PC-3 (cell line): Measurements from ENCODE around the gene ADSS1. TPM values are rescaled to one million over a fixed set of nuclear protein-coding genes. Genes with fewer than 3 reads are reported as not detected.

Experiments
- ATAC-seq: fragments of 200-7000 bp; cut with Tn5 transposase; 2 replicates; pipeline ENCODE4 v1.9.1; 2020; ENCODE audit warnings: mild to moderate bottlenecking, moderate library complexity
- BruUV-seq: library from RNA; stranded (reverse); fragments of 400-500 nt; replicated peaks from 2 replicates; lab custom pipeline; 2021; lab: Mats Ljungman, UMichigan
- CTCF ChIA-PET: fragments of 300-600 bp; sonication (Branson Sonifier 250); formaldehyde crosslinking; loops from one replicate; lab custom pipeline; 2022; ENCODE audit warnings: antibody characterized with exemption; lab: Charles Lee
- POLR2A ChIA-PET: fragments of 300-600 bp; sonication (Branson Sonifier 250); formaldehyde crosslinking; loops from one replicate; lab custom pipeline; 2022; ENCODE audit warnings: antibody characterized with exemption; ENCODE audit not compliant: unreplicated experiment; lab: Charles Lee
- DNase-seq: peaks from one replicate; pipeline ENCODE4 v3.0.0-alpha.2; 2015
- H2AFZ ChIP-seq: fragments of 300-600 bp; sonication (generic); 2 replicates; pipeline ENCODE4 v1.6.0; 2016; ENCODE audit warnings: antibody characterized with exemption, low read length
- H3F3A ChIP-seq: fragments of 300-600 bp; sonication (generic); one replicate; pipeline ENCODE4 v1.6.0; 2017; ENCODE audit warnings: antibody characterized with exemption, low read length, control low read depth, mild to moderate bottlenecking; ENCODE audit not compliant: unreplicated experiment
- H3K27ac ChIP-seq: fragments of 300-600 bp; sonication (generic); 2 replicates; pipeline ENCODE4 v1.5.1; 2016; ENCODE audit warnings: mild to moderate bottlenecking, low read length
- H3K27me3 ChIP-seq: fragments of 300-600 bp; sonication (generic); 2 replicates; pipeline ENCODE4 v1.6.1; 2016; ENCODE audit warnings: low read length, mixed read lengths
- H3K36me3 ChIP-seq: fragments of 300-600 bp; sonication (generic); 2 replicates; pipeline ENCODE4 v1.6.1; 2016; ENCODE audit warnings: low read depth, mixed run types, low read length, mixed read lengths
- H3K4me1 ChIP-seq: fragments of 300-600 bp; sonication (generic); 2 replicates; pipeline ENCODE4 v1.5.1; 2016; ENCODE audit warnings: low read length; ENCODE audit not compliant: insufficient read depth
- H3K4me2 ChIP-seq: fragments of 300-600 bp; sonication (generic); 2 replicates; pipeline ENCODE4 v1.6.0; 2016; ENCODE audit warnings: low read length
- H3K4me3 ChIP-seq: fragments of 300-600 bp; sonication (generic); 2 replicates; pipeline ENCODE4 v1.5.1; 2016; ENCODE audit warnings: mild to moderate bottlenecking, low read length, mixed read lengths
- H3K79me2 ChIP-seq: fragments of 300-600 bp; sonication (generic); 2 replicates; pipeline ENCODE4 v1.6.1; 2017; ENCODE audit warnings: low read length, mixed read lengths
- H3K9ac ChIP-seq: fragments of 300-600 bp; sonication (generic); 2 replicates; pipeline ENCODE4 v1.6.0; 2016; ENCODE audit warnings: mild to moderate bottlenecking, low read length
- H3K9me2 ChIP-seq: fragments of 300-600 bp; sonication (generic); replicated peaks from 2 replicates; pipeline ENCODE4 v1.6.1; 2016; ENCODE audit warnings: mixed run types, low read length, mixed read lengths
- H3K9me3 ChIP-seq: fragments of 300-600 bp; sonication (generic); 2 replicates; pipeline ENCODE4 v1.6.1; 2016; ENCODE audit warnings: low read length, mixed read lengths
- H4K20me1 ChIP-seq: fragments of 300-600 bp; sonication (generic); 2 replicates; pipeline ENCODE4 v1.6.1; 2016; ENCODE audit warnings: low read length, mixed read lengths
- CTCF ChIP-seq: fragments of 300-600 bp; sonication (generic); conservative IDR thresholded peaks from 2 replicates; pipeline ENCODE4 v1.5.1; 2017; ENCODE audit warnings: antibody characterized with exemption, low read depth, mild to moderate bottlenecking, low read length
- EZH2 ChIP-seq: fragments of 300-600 bp; sonication (generic); IDR thresholded peaks from one replicate; pipeline ENCODE4 v1.6.1; 2017; ENCODE audit warnings: antibody characterized with exemption, mild to moderate bottlenecking, low read length; ENCODE audit not compliant: unreplicated experiment
- EZH2phosphoT487 ChIP-seq: fragments of 300-600 bp; sonication (generic); IDR thresholded peaks from 2 replicates; pipeline ENCODE4 v1.6.1; 2018; ENCODE audit warnings: mild to moderate bottlenecking, antibody characterized with exemption, low read length, borderline replicate concordance
- intact Hi-C: fragments of 100-400 bp; cut with micrococcal nuclease; formaldehyde crosslinking; loops from 2 replicates; pipeline ENCODE4 v1.9.0; 2023
- total RNA-seq: library from RNA; depleted of rRNA; stranded (reverse); fragments of >200 nt; gene quantifications from 2 replicates; pipeline ENCODE4 v1.2.3, GENCODE V29; 2014

The ADSS1 gene
- total RNA-seq, 1 experiment from 2014 or later, result 7.9 TPM

- no peaks in the 10 kb centered on the region for H3K9me3 ChIP-seq
- BruUV-seq, result no TSS peak
- H3K9ac ChIP-seq, result no peak overlapping the region
- H3K4me1 ChIP-seq, result peaks cover 32% of the 10 kb centered on the region
- ATAC-seq, result peak; percentile 61
- CTCF ChIA-PET, result no interaction called here
- H3K79me2 ChIP-seq, result no peaks in the 10 kb centered on the region
- H4K20me1 ChIP-seq, result no peaks in the 10 kb centered on the region
- H3K27me3 ChIP-seq, result no peaks in the 10 kb centered on the region
- H3K27ac ChIP-seq, result no peak overlapping the region
- intact Hi-C loops, result loop anchor here (2.0 kb wide), 1 partner anchor 22 kb away; the partner anchor contains the start of gene ADSS1
- H3K9me2 ChIP-seq, result no peaks in the 10 kb centered on the region
- H3K4me2 ChIP-seq, result no peak overlapping the region
- H3K36me3 ChIP-seq, result no peaks in the 10 kb centered on the region
- H2AFZ ChIP-seq, result no peak overlapping the region
- POLR2A ChIA-PET, result no interaction called here
- H3K4me3 ChIP-seq, result no peak overlapping the region
- TF ChIP-seq CTCF, result no peak
- TF ChIP-seq EZH2, result no peak
- TF ChIP-seq EZH2phosphoT487, result no peak
- DNase-seq, result peak; percentile 31
- no peaks in the 10 kb centered on the region for H3F3A ChIP-seq
These were observed 23.0 kb downstream of the ADSS1 start for GRCh38 chr14:104746934-104747481.

GRCh38 chr14:104747876-104748275 lies 23.8 kb downstream of the ADSS1 start:
- CTCF ChIA-PET, result no interaction called here
- no peaks in the 10 kb centered on the region for H3K36me3 ChIP-seq

More at GRCh38 chr14:104747876-104748275, 23.8 kb downstream of the ADSS1 start:
- intact Hi-C loops, result loop anchor here (2.0 kb wide), 1 partner anchor 23 kb away; the partner anchor contains the start of gene ADSS1
- no peaks in the 10 kb centered on the region for H3K9me2 ChIP-seq
- no peak overlapping the region for H3K9ac ChIP-seq
- no peaks in the 10 kb centered on the region for H3F3A ChIP-seq
- ATAC-seq, result no peak
- peaks cover 34% of the 10 kb centered on the region for H3K4me1 ChIP-seq
- TF ChIP-seq CTCF (no peak), EZH2phosphoT487 (no peak), EZH2 (no peak)
- POLR2A ChIA-PET, result no interaction called here
- no TSS peak for BruUV-seq
- no peaks in the 10 kb centered on the region for H3K27me3 ChIP-seq
- no peak overlapping the region for H3K4me3 ChIP-seq
- DNase-seq, result no peak
- no peak overlapping the region for H2AFZ ChIP-seq
- H3K27ac ChIP-seq, result no peak overlapping the region
- H3K79me2 ChIP-seq, result no peaks in the 10 kb centered on the region
- no peak overlapping the region for H3K4me2 ChIP-seq
- no peaks in the 10 kb centered on the region for H4K20me1 ChIP-seq
- H3K9me3 ChIP-seq, result no peaks in the 10 kb centered on the region
